Eye (tissue), 1 donor: ENCODE data around the gene ENPP4.
"Not testable (repeated sequence)": the region's sequence is repeated elsewhere in the genome, so short reads cannot be mapped to it uniquely, and the experiment has no call there.

ENCODE experiments used
- DNase-seq: peaks from one replicate; pipeline ENCODE4 v3.0.0-alpha.2; 2015

Gene ENPP4, protein sequence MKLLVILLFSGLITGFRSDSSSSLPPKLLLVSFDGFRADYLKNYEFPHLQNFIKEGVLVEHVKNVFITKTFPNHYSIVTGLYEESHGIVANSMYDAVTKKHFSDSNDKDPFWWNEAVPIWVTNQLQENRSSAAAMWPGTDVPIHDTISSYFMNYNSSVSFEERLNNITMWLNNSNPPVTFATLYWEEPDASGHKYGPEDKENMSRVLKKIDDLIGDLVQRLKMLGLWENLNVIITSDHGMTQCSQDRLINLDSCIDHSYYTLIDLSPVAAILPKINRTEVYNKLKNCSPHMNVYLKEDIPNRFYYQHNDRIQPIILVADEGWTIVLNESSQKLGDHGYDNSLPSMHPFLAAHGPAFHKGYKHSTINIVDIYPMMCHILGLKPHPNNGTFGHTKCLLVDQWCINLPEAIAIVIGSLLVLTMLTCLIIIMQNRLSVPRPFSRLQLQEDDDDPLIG

GRCh38 chr6:46129629-46130511 is at the start of gene ENPP4:
ENPP4 (plus strand) TSS chr6:46129989; CDS start chr6:46139584, 9,595 bp downstream.
- peak; percentile 99 for DNase-seq

DNA sequence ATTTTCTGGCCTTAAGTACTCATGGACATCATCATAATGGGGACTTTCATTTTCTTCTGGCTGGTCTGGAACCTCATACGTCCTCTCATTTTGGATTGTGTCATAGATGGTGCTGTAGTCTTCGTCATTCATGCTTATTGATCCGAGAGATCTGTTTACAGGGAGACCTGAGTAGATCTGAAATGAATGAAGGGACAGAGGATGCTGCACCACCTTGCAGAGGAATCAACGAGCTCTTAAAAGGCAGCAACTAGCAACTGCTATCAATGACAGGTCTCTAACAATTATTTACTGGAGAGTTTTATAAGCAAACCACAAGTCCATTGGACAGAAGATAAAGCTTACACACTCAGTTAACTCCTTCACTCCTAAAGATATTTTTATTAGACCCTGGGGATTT is 49.7 kb upstream of the ENPP4 start:
- no peak for DNase-seq

DNA sequence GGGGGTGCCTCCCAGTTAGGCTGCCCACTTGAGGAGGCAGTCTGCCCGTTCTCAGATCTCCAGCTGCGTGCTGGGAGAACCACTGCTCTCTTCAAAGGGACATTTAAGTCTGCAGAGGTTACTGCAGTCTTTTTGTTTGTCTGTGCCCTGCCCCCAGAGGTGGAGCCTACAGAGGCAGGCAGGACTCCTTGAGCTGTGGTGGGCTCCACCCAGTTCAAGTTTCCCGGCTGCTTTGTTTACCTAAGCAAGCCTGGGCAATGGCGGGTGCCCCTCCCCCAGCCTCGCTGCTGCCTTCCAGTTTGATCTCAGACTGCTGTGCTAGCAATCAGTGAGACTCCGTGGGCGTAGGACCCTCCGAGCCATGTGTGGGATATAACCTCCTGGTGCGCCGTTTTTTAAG is 44.1 kb upstream of the ENPP4 start:
- DNase-seq: not testable (repeated sequence)

- peak; percentile 76 for DNase-seq
Observed at GRCh38 chr6:46090115-46091079, 39.4 kb upstream of the ENPP4 start.

DNA sequence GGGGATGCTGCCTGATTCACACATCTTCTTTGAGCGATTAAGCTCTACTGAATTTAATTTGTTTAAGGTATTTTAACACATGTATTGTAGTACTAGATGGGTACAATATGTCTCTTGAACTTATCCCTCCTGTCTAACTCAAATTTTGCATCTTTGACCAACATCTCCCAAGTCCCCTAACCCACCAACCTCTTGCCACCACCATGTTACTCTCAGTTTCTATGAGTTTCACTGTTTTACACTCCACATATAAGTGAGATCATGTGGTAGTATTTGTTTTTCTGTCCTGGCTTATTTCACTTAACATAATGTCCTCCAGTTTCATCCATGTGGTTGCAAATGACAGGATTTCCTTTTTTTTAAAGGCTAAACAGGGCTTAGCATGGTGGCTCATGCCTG is 38.7 kb upstream of the ENPP4 start:
- no peak for DNase-seq

DNA sequence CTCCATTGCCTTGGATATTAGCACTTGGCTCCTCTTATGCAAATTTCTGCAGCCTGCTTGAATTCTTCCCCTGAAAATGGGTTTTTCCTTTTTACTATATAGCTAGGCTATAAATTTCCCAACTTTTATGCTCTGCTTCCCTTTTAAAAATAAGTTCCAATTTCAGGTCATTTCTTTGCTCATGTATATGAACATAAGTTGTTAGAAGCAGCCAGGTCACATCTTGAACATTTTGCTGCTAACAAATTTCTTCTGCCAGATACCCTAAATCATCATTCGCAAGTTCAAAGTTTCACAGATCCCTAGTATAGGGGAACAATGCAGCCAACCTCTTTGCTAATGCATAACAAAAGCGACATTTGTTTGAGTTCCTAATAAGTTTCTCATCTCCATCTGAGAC is 34.5 kb upstream of the ENPP4 start:
- DNase-seq: no peak

DNA sequence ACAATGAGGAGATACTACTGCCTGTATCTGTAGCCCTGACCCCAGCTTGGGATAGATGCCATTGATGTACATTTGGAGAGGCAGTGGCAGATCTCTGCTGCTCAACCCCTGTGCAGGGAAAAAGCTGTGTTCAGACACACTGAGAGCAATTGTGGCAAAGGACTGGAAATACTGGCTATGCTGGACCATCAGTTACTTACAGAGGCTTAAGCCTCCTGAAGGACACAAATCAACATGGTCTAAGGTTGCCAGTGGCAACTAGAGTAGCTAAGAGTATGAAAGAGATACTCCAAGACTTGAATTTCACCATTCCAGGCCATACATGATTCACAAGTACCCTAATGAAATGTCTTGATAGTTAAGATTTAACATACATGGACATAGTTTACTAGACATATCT is 32.4 kb upstream of the ENPP4 start:
- DNase-seq: no peak

- peak; percentile 14 for DNase-seq
Observed at GRCh38 chr6:46098678-46099077, 31.1 kb upstream of the ENPP4 start.

- DNase-seq: no peak
Observed at GRCh38 chr6:46099952-46100351, 29.8 kb upstream of the ENPP4 start.

DNA sequence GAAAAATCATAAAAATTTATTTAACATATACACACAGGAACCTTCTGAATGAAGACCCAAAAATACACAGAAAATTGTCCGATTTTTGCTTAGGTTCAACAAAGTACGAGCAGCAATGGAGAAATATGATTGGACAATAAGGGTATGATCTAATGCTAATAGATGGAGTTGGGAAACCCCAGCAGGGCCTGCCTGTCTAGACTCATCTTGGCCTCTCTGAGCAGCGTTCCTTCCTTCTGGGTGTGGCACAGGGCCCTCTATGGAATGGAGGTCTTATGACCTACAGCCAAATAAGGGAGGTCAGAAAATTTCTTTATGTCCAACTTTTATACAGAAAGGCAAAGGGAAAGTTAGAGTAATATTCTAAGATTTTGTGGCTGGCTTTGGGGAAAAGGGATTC is 27.7 kb upstream of the ENPP4 start:
- no peak for DNase-seq

GRCh38 chr6:46103441-46104115 is 26.2 kb upstream of the ENPP4 start:
- no peak for DNase-seq

DNA sequence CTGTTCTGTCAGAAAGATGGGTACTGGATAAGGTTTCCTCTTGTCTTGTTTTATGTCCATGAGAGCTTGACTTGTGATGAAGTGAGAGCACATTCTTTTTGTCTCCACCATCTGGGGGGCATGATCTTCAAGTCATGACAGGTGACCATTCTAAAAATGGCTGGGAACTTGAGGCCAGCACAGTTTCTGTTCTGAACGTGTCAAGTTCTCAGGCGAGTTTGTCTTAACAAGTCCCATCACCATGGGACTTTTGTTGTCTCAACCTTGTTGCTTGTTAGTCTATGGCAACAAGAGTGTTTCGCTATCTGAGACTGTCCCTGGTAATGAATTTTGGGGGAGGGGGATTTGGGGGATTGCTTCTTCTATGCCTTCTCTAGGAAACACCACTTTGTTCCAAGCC is 25.6 kb upstream of the ENPP4 start:
- no peak for DNase-seq

- no peak for DNase-seq
Observed at GRCh38 chr6:46105568-46105967, 24.2 kb upstream of the ENPP4 start.

GRCh38 chr6:46113370-46113769 is 16.4 kb upstream of the ENPP4 start:
- no peak for DNase-seq

- no peak for DNase-seq
Observed at GRCh38 chr6:46115634-46116033, 14.2 kb upstream of the ENPP4 start.

- no peak for DNase-seq
Observed at GRCh38 chr6:46116289-46116688, 13.5 kb upstream of the ENPP4 start.

GRCh38 chr6:46118157-46118556 is 11.6 kb upstream of the ENPP4 start:
- DNase-seq: no peak

DNA sequence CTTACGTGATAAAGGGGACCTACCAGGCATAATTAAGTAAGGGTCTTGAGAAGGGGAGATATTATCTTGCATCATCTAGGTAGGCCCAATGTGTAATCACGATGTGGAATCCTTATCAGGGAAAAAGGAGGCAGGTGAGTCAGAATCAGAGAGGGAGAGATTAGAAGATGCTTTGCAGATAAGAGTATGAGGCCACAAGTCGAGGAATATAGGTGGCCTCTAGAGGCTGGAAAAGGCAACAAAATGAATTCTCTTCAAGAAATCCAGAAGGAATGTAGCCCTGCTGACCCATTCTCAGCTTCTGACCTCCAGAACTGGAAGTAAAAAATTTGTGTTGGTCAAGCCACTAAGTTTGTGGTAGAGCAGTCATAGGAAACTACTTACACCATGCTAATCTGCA is 11.0 kb upstream of the ENPP4 start:
- no peak for DNase-seq

DNA sequence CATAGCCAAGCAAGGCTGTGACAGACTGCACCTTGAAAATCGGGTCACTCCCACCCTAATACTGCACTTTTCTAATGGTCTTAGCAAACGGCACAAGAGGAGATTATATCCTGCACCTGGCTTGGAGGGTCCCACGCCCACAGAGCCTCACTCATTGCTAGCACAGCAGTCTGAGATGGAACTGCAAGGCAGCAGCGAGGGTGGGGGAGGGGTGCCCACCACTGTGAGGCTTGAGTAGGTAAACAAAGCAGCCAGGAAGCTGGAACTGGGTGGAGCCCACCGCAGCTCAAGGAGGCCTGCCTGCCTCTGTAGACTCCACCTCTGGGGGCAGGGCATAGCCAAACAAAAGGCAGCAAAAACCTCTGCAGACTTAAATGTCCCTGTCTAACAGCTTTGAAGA is 10.1 kb upstream of the ENPP4 start:
- not testable (repeated sequence) for DNase-seq

GRCh38 chr6:46128476-46128875 is 1.3 kb upstream of the ENPP4 start:
- DNase-seq: no peak

- DNase-seq: no peak
Observed at GRCh38 chr6:46129291-46129628, 529 bp upstream of the ENPP4 start.

- no peak for DNase-seq
Observed at GRCh38 chr6:46130666-46131065, 877 bp downstream of the ENPP4 start.
